Activated CD4-positive, alpha-beta T cell treated with anti-CD3 and anti-CD28 coated beads, Interleukin-2, amount 50 U/mL, for 24 hours (primary cell): ENCODE data around the gene TMEM179B.

Experiments used
- DNase-seq, 2 donors: peaks; one replicate each; pipeline ENCODE4 v3.0.0-alpha.2; 2020; ENCODE audit warnings: low read depth in 1 of 2, low spot score in 1 of 2

Gene TMEM179B

DNA sequence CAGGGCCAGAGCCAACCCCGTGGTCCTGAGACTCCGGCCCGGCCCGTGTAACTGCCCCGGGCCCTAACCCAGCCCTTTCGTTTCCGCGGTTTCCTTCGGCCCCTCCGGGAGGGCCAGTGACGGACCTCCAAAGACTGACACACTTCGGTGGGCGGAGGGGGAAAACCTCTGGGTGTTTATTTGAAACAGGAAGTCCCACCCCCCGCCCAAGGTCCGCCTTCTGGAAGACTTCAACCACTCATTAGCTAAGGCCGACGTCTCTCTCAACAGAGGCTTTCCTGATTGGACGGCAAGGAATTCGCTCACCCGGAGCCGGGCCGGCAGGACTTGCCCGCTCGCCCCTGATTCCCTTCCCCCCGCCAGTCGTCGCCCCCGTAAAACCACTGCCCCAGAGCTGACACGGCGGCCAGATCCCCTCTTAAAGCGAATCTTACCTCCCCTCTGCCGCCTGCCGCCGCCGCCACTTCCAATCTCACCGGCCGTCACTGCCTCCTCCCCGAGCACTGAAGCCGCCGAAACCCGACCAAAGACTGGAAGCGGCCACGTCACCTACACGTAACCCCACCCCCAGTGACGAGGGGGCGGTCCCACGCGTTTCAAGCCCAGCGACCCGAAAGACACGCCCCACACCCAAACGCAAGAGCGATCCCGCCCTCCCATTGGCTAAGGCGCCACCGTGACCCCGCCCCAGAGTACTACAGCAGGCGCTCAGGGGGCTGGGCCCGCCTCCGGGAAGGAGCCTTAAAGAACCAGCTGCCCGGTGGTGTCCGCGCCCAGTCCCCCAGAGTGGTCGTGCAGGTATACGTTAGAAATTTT, 44.5 kb downstream of the TMEM179B start, which contains the start of gene STX5:
Gene STX5 (minus strand): TSS at position 532 of the 816 bp plus-strand sequence. CDS start 808 bp downstream, outside the sequence.
- DNase-seq = peak; percentile 99 to 100

DNA sequence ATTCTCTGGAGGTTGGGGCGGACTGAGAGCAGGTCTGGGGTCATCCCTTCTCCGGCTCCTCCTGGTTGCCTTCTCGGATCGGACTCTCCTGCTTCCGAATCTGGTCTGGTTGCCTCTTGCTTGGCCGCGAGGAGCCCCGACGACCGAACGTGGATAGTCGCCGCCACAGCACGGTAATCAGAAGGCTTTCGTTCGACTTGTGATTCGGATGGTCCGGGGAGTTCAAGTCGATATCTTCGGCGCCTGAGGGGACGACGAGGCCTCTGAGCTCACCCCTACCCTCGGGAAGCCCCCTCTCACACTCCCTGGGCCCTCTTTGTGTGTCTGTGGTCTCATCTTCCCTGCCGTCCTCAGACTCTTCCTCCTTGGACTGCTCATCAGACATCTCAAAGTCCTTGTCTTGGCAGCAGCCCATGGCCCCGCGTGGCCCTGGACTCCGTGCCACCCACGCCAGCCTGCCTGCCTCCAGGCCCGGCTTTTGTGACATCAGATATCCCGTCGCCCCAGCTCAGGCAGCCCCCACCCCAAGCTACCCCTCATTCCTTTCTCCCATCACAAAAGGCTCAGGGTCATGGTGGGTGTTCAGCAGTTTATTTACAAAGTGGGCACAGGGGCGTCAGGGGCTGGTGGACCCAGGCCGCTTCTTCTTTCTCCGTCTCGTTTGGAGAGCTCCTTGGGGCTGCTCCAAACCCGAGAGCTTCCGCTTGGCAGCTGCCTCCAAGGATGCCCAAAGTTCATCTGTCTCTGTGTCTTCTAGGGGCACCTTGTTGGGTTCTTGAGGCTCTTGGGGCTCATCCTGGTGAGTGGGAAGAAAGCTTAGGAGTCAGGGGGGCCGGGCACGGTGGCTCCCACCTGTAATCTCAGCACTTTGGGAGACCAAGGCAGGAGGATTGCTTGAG, 45.4 kb downstream of the TMEM179B start, which contains the start of gene TEX54:
Gene TEX54 (minus strand): TSS at position 506 of the 899 bp plus-strand sequence.
- no peak for DNase-seq

DNA sequence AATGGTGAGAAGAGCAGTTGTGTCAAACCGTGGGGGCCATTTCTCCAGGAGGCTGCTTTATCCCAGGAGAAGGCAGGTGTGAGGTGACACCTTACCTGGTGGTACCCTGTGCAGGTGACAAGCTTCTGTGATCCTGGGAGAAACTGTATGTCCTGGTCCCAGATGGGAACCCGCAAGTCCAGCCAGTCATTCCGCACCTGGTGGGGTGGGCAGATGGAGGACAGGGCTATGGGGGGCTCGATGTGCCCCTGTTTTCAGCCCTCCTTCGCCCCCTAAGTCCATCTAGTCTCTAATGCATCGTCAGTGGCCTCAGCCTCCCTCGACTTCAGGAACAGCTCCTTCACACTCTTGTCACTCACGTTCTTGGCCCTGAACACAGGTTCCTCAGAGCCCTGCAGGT, 48.1 kb downstream of the TMEM179B start:
- no peak for DNase-seq

DNA sequence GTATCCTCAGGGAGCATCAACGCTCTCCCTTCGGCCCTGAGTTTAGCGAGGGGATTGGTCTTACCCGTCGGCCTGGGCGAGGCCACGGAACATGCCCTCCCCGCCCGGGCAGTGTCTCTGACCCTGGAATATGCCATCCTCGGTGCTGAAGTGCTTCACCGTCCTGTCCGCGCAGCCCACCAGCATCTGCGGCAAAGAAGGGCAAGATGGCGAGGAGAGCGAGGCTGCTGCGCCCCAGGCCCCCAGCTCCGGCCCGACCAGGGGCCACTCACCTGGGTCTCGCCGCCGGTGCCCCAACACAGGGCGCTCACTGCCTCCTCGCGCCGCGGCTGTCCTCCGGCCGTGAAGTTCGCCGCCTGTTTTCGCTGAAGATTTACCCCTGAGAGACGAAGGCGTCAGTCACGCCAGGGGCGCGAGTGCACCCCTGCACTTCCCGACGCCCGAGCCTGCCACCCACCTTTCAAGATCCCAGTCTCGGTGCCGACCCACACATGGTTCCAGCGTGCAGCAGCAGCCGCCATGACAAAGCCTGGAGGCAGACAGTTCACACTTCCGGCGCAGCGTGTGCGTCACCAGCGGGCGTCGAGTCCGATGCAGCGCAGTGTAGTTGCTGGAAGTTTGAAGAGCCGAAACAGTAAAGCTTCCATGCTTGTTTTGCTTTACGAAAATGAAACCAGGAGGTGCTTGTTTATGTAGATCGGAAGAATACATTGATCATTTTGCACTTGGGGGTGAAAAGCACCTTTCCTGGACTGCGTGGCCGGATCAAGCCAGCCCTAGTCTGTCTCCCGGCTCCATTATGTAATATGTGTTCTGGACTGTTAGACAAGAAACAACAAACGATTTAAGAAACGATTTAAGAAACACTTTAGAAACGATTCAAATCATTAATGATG, 52.1 kb downstream of the TMEM179B start, which contains the start of gene WDR74:
Gene WDR74 (minus strand): TSS at position 541 of the 896 bp plus-strand sequence. CDS start 20 bp downstream, at position 521.
- peak; percentile 74 to 90 for DNase-seq
